Type B pancreatic cell (in vitro differentiated cells): ENCODE results near the gene MIPEP. TPM values are rescaled to one million over a fixed set of nuclear protein-coding genes. Genes with fewer than 3 reads are reported as not detected.

Experiments used
- DNase-seq: peaks from one replicate; pipeline ENCODE4 v3.0.0; 2021; ENCODE audit warnings: mixed read lengths; ENCODE audit not compliant: unreplicated experiment; ENCODE audit errors: extremely low spot score
- H3K27ac Mint-ChIP-seq: 2 replicates; pipeline ENCODE4 v1.8.0; 2021; ENCODE audit warnings: mild to moderate bottlenecking, mixed read lengths
- H3K27me3 Mint-ChIP-seq: 2 replicates; pipeline ENCODE4 v1.8.0; 2021; ENCODE audit warnings: mixed read lengths
- H3K36me3 Mint-ChIP-seq: 2 replicates; pipeline ENCODE4 v1.8.0; 2021; ENCODE audit warnings: mixed read lengths
- H3K4me1 Mint-ChIP-seq: one replicate; pipeline ENCODE4 v1.8.0; 2021; ENCODE audit warnings: mixed read lengths; ENCODE audit not compliant: unreplicated experiment
- H3K4me3 Mint-ChIP-seq: 2 replicates; pipeline ENCODE4 v1.8.0; 2021; ENCODE audit warnings: mild to moderate bottlenecking, mixed read lengths
- H3K9me3 Mint-ChIP-seq: 2 replicates; pipeline ENCODE4 v1.8.0; 2021; ENCODE audit warnings: mixed read lengths
- CTCF ChIP-seq: fragments of 200-600 bp; sonication (generic); conservative IDR thresholded peaks from 2 replicates; pipeline ENCODE4 v1.5.0; 2021; ENCODE audit warnings: antibody characterized with exemption, mild to moderate bottlenecking
- total RNA-seq: library from RNA; stranded (reverse); gene quantifications from 2 replicates; pipeline ENCODE4 v1.2.1, GENCODE V29; 2021; ENCODE audit warnings: low replicate concordance

The MIPEP gene
- total RNA-seq, 1 donor from 2014 or later, result 29.9 TPM

- no peak for DNase-seq
- Mint-ChIP-seq H3K27ac (no peak overlapping the region), H3K4me3 (no peak overlapping the region), H3K36me3 (no peaks in the 10 kb centered on the region), H3K9me3 (peaks cover 7% of the 10 kb centered on the region), H3K4me1 (peaks cover 16% of the 10 kb centered on the region), H3K27me3 (no peaks in the 10 kb centered on the region)
- TF ChIP-seq CTCF, result no peak
Measured at GRCh38 chr13:23709536-23709935, 179.7 kb downstream of the MIPEP start.

DNA sequence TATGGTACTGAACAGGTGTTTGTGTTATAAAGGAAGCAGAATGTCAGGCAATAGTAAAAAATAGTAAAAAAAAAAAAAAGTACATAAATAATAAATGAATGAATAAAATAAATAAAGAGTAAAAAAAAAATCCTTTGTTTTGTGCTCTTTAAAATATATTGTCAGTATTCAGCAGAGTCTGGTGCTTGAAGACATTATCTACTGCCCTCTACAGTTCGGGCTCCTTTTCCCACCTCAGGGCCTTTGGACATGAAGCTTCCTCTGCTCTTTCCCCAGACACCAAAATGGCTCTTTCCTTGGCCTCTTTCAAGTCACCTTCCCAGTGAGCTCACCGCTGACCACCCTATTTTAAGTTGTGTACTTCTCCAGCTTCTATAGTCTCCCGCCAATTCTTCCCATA, 181.5 kb downstream of the MIPEP start:
- no peak for DNase-seq
- peaks cover 16% of the 10 kb centered on the region for H3K4me1 Mint-ChIP-seq
- H3K27ac Mint-ChIP-seq, result no peak overlapping the region
- H3K36me3 Mint-ChIP-seq, result no peaks in the 10 kb centered on the region
- no peaks in the 10 kb centered on the region for H3K9me3 Mint-ChIP-seq
- peak; percentile 45 for TF ChIP-seq CTCF
- H3K27me3 Mint-ChIP-seq, result no peaks in the 10 kb centered on the region
- no peak overlapping the region for H3K4me3 Mint-ChIP-seq

- H3K4me3 Mint-ChIP-seq, result no peak overlapping the region
- TF ChIP-seq CTCF, result no peak
- H3K9me3 Mint-ChIP-seq, result no peaks in the 10 kb centered on the region
- peaks cover 29% of the 10 kb centered on the region for H3K4me1 Mint-ChIP-seq
- H3K36me3 Mint-ChIP-seq, result no peaks in the 10 kb centered on the region
- H3K27ac Mint-ChIP-seq, result peak overlapping the region; percentile 11
- no peaks in the 10 kb centered on the region for H3K27me3 Mint-ChIP-seq
- DNase-seq, result no peak
Measured at GRCh38 chr13:23705583-23705982, 183.6 kb downstream of the MIPEP start.

DNA sequence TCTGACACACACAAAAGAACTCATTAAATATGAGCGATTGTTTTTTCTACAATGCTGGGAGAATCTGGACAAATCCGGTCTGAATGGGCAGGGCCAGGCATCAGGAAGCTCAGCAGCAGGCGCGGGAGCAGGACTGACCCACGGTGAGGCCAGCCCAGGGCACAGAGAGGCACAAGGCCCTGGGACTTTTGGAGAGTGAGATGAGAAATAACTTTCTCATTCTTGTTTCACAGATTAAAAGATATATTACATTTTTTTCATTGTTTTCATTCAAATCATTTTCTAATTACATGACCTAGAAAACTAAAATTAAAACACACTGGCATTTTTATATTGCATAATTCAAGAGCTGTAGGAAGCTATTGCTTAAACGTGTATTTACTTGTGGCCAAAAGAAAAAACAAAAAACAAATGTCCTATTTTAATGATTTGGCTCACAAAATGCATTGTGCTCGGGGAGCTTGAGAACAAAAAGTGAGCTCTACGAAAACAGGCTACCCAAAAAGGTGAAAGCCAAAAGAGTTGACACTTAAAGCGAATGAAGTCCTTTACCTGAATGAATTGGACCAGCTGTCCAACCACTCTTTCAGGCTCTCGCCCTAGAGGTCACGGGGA, 185.8 kb downstream of the MIPEP start:
- Mint-ChIP-seq H3K4me1 (peaks cover 29% of the 10 kb centered on the region), H3K9me3 (no peaks in the 10 kb centered on the region), H3K4me3 (no peak overlapping the region), H3K36me3 (no peaks in the 10 kb centered on the region), H3K27me3 (no peaks in the 10 kb centered on the region), H3K27ac (no peak overlapping the region)
- DNase-seq, result no peak
- TF ChIP-seq CTCF, result no peak

- TF ChIP-seq CTCF, result no peak
- peaks cover 29% of the 10 kb centered on the region for H3K4me1 Mint-ChIP-seq
- no peaks in the 10 kb centered on the region for H3K36me3 Mint-ChIP-seq
- no peaks in the 10 kb centered on the region for H3K27me3 Mint-ChIP-seq
- no peaks in the 10 kb centered on the region for H3K9me3 Mint-ChIP-seq
- H3K27ac Mint-ChIP-seq, result no peak overlapping the region
- no peak overlapping the region for H3K4me3 Mint-ChIP-seq
- DNase-seq, result no peak
Measured at GRCh38 chr13:23701636-23702035, 187.6 kb downstream of the MIPEP start.

DNA sequence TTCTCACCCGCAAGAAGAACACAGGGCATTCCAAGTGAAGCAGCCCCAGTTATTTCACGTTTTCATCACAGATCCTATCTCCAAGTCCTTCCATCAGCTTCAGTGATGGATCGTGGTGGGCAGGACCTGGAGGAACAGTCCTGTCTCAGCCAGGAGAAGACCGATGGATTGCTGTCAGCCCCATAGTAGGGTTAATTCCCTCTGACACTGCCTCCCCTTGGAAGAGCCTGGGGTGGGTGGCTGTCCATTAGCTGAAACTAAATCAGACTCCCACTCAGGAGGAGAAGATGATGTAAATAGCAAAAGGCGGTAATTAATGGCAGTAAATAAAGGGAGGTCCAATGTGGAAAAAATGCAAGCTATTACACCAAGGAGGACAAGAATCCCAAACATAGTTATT, 188.0 kb downstream of the MIPEP start:
- H3K27ac Mint-ChIP-seq, result no peak overlapping the region
- no peaks in the 10 kb centered on the region for H3K27me3 Mint-ChIP-seq
- peak overlapping the region; percentile 5 for H3K4me3 Mint-ChIP-seq

More for the DNA sequence above, 188.0 kb downstream of the MIPEP start:
- peaks cover 31% of the 10 kb centered on the region for H3K4me1 Mint-ChIP-seq
- H3K36me3 Mint-ChIP-seq, result no peaks in the 10 kb centered on the region
- no peak for TF ChIP-seq CTCF
- DNase-seq, result no peak
- H3K9me3 Mint-ChIP-seq, result no peaks in the 10 kb centered on the region
